Putamen (tissue), 1 donor: Measurements from ENCODE around the gene TMEM260.
"Not testable (repeated sequence)": the region's sequence is repeated elsewhere in the genome, so short reads cannot be mapped to it uniquely, and the experiment has no call there.

Experiments used
- DNase-seq: peaks from one replicate; pipeline ENCODE4 v3.0.0-alpha.2; 2016; ENCODE audit warnings: low spot score

The TMEM260 gene

GRCh38 chr14:56676042-56676441 lies 96.4 kb downstream of the TMEM260 start:
- DNase-seq: no peak

- no peak for DNase-seq
These were observed 99.2 kb downstream of the TMEM260 start for GRCh38 chr14:56678838-56679237.

GRCh38 chr14:56686416-56686815 lies 106.8 kb downstream of the TMEM260 start:
- no peak for DNase-seq

- DNase-seq: no peak
These were observed 107.5 kb downstream of the TMEM260 start for GRCh38 chr14:56687123-56687522.

- no peak for DNase-seq
These were observed 115.0 kb downstream of the TMEM260 start for GRCh38 chr14:56694609-56695008.

GRCh38 chr14:56695216-56695615 lies 115.6 kb downstream of the TMEM260 start:
- not testable (repeated sequence) for DNase-seq
